ENCODE data around the gene ZNF143.

DNA sequence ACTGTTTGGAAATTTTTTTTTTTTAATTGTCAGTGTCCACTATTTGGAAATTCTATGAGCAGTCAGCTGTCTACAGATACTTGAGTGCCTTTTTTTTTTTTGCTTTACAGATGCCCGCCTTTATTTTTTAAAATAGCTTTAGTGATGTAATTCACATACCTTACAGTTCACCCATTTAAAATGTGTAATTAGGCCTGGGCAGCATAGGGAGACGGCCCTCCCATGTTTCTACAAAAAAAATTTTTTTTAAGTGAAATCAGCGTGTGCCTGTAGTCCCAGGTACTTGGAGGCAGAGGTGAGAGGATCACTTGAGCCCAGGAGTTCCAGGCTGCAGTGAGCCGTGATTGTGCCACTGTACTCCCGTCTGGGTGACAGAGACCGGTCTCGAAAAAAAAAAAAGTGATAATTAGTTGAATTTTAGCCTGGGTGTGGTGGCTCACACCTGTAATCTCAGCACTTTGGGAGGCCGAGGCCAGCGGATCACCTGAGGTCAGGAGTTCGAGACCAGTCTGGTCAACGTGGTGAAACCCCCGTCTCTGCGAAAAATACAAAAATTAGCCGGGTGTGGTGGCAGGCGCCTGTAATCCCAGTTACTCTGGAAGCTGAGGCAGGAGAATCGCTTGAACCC is 1.5 kb downstream of the ZNF143 start:
- TF ChIP-seq, protein P1, sequence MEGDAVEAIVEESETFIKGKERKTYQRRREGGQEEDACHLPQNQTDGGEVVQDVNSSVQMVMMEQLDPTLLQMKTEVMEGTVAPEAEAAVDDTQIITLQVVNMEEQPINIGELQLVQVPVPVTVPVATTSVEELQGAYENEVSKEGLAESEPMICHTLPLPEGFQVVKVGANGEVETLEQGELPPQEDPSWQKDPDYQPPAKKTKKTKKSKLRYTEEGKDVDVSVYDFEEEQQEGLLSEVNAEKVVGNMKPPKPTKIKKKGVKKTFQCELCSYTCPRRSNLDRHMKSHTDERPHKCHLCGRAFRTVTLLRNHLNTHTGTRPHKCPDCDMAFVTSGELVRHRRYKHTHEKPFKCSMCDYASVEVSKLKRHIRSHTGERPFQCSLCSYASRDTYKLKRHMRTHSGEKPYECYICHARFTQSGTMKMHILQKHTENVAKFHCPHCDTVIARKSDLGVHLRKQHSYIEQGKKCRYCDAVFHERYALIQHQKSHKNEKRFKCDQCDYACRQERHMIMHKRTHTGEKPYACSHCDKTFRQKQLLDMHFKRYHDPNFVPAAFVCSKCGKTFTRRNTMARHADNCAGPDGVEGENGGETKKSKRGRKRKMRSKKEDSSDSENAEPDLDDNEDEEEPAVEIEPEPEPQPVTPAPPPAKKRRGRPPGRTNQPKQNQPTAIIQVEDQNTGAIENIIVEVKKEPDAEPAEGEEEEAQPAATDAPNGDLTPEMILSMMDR (IDR thresholded peaks at IDR 0.05; ENCODE audit: insufficient read depth, low read length): no peak
- no peak for TF ChIP-seq GABPA (IDR thresholded peaks at IDR 0.05; ENCODE audit: low read depth)
